Gastroesophageal sphincter (tissue), 4 donors: ENCODE measurements around the gene MGME1. TPM values are rescaled to one million over a fixed set of nuclear protein-coding genes. Genes with fewer than 3 reads are reported as not detected.

Source experiments
- ATAC-seq: fragments of 150-250 bp; one replicate; pipeline ENCODE4 v1.9.1; 2016; ENCODE audit warnings: mild to moderate bottlenecking, moderate library complexity
- H3K27ac ChIP-seq, 4 donors: fragments of 200-600 bp; sonication (generic) in 3 of 4; 1 replicate in 3 of 4; 2 replicates in 1 of 4; pipeline ENCODE4 v1.5.1; 2016 to 2019
- H3K27me3 ChIP-seq: fragments of 200-600 bp; sonication (generic); one replicate; pipeline ENCODE4 v1.5.1; 2019
- H3K36me3 ChIP-seq, 2 donors: fragments of 200-600 bp; sonication (generic); one replicate each; pipeline ENCODE4 v1.5.1; 2019; ENCODE audit warnings: control low read depth in 1 of 2
- H3K4me1 ChIP-seq, 3 donors: fragments of 200-600 bp; sonication (generic); 1 replicate in 2 of 3; 2 replicates in 1 of 3; pipeline ENCODE4 v1.5.1; 2016 to 2019; ENCODE audit warnings: control low read depth in 2 of 3
- H3K4me3 ChIP-seq, 2 donors: fragments of 200-600 bp; sonication (generic); one replicate each; pipeline ENCODE4 v1.5.1; 2019; ENCODE audit warnings: mild to moderate bottlenecking in 1 of 2, moderate library complexity in 1 of 2
- H3K9me3 ChIP-seq, 3 donors: fragments of 200-600 bp; sonication (generic); one replicate each; pipeline ENCODE4 v1.5.1; 2017 to 2019; ENCODE audit warnings: control low read depth in 2 of 3
- EP300 ChIP-seq: sonication (generic); formaldehyde crosslinking; IDR thresholded peaks from one replicate; pipeline ENCODE4 v1.6.1; 2017; ENCODE audit warnings: antibody characterized with exemption, mild to moderate bottlenecking
- POLR2A ChIP-seq, 2 donors: fragments of 450-650 bp; IDR thresholded peaks; one replicate each; pipeline ENCODE4 v1.6.1; 2017; ENCODE audit warnings: antibody characterized with exemption in 2 of 2, mild to moderate bottlenecking in 2 of 2, moderate library complexity in 1 of 2
- POLR2AphosphoS5 ChIP-seq: sonication (generic); formaldehyde crosslinking; IDR thresholded peaks from one replicate; pipeline ENCODE4 v1.6.1; 2017; ENCODE audit warnings: antibody characterized with exemption
- WGBS, 2 donors: methylation state at CpG; one replicate each; pipeline ENCODE4 v1.1.5; 2018; ENCODE audit warnings: low coverage in 1 of 2; 5-methylcytosine and 5-hydroxymethylcytosine counted together
- total RNA-seq, 4 donors: library from RNA; depleted of rRNA; stranded (reverse); fragments of >200 nt; gene quantifications; one replicate each; pipeline ENCODE4 v1.1.0, GENCODE V29; 2016
- TF ChIP-seq, protein P1 (sequence below), 4 experiments: fragments of 200-600 bp in 2 of 4; fragments of 450-650 bp in 2 of 4; sonication (generic) in 1 of 4; IDR thresholded peaks; one replicate each; pipeline ENCODE4 v1.5.1; 2017 to 2019; ENCODE audit warnings: antibody characterized with exemption in 4 of 4, mild to moderate bottlenecking in 2 of 4, moderate library complexity in 2 of 4

The MGME1 gene
- total RNA-seq, 4 donors from 2014 or later = 6.3 to 13.5 (median 9.9) TPM

GRCh38 chr20:17995967-17996819 lies 27.4 kb downstream of the MGME1 start:
- no peak overlapping the region for H3K4me3 ChIP-seq
- TF ChIP-seq POLR2AphosphoS5 = peak; percentile 71
- TF ChIP-seq, protein P1, sequence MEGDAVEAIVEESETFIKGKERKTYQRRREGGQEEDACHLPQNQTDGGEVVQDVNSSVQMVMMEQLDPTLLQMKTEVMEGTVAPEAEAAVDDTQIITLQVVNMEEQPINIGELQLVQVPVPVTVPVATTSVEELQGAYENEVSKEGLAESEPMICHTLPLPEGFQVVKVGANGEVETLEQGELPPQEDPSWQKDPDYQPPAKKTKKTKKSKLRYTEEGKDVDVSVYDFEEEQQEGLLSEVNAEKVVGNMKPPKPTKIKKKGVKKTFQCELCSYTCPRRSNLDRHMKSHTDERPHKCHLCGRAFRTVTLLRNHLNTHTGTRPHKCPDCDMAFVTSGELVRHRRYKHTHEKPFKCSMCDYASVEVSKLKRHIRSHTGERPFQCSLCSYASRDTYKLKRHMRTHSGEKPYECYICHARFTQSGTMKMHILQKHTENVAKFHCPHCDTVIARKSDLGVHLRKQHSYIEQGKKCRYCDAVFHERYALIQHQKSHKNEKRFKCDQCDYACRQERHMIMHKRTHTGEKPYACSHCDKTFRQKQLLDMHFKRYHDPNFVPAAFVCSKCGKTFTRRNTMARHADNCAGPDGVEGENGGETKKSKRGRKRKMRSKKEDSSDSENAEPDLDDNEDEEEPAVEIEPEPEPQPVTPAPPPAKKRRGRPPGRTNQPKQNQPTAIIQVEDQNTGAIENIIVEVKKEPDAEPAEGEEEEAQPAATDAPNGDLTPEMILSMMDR (IDR thresholded peaks at IDR 0.05) = peak; percentile 92 to 100 (median 96)
- TF ChIP-seq POLR2A (IDR thresholded peaks at IDR 0.05) = no peak
- no peak for TF ChIP-seq EP300
- no peaks in the 10 kb centered on the region for H3K9me3 ChIP-seq
- ATAC-seq = peak; percentile 57
- H3K27ac ChIP-seq = no peak overlapping the region
- peaks cover 0 to 15% (median 0%) of the 10 kb centered on the region in 3 donors for H3K4me1 ChIP-seq
- 11% methylated on average over 12 to 13 of the region's 16 CpGs for WGBS, 2 donors
- no peaks in the 10 kb centered on the region for H3K27me3 ChIP-seq
- no peaks in the 10 kb centered on the region for H3K36me3 ChIP-seq

GRCh38 chr20:17998446-17998845 lies 29.6 kb downstream of the MGME1 start:
- ATAC-seq = no peak
- no peaks in the 10 kb centered on the region for H3K9me3 ChIP-seq
- no peak for TF ChIP-seq EP300
- no peak for TF ChIP-seq POLR2A (IDR thresholded peaks at IDR 0.05)
- TF ChIP-seq, protein P1 (IDR thresholded peaks at IDR 0.05) = no peak
- no peak for TF ChIP-seq POLR2AphosphoS5
- H3K27ac ChIP-seq = no peak overlapping the region
- no peaks in the 10 kb centered on the region for H3K36me3 ChIP-seq
- H3K4me1 ChIP-seq = peaks cover 0 to 24% (median 0%) of the 10 kb centered on the region in 3 donors
- no peaks in the 10 kb centered on the region for H3K27me3 ChIP-seq
- no peak overlapping the region for H3K4me3 ChIP-seq
- 71 to 92% methylated on average over 1 to 4 of the region's 5 CpGs for WGBS, 2 donors

GRCh38 chr20:17999566-17999965 lies 30.7 kb downstream of the MGME1 start:
- no peak overlapping the region for H3K27ac ChIP-seq
- peaks cover 0 to 30% (median 0%) of the 10 kb centered on the region in 3 donors for H3K4me1 ChIP-seq
- H3K36me3 ChIP-seq = no peaks in the 10 kb centered on the region
- H3K4me3 ChIP-seq = no peak overlapping the region
- H3K27me3 ChIP-seq = no peaks in the 10 kb centered on the region
- TF ChIP-seq, protein P1 (IDR thresholded peaks at IDR 0.05) = no peak
- TF ChIP-seq EP300 = no peak
- TF ChIP-seq POLR2A (IDR thresholded peaks at IDR 0.05) = no peak
- TF ChIP-seq POLR2AphosphoS5 = no peak
- no peaks in the 10 kb centered on the region for H3K9me3 ChIP-seq
- whole genome bisulfite sequencing, 2 donors = 81 to 91% methylated on average over 4 of the region's 4 CpGs
- no peak for ATAC-seq

GRCh38 chr20:18001131-18001921 lies 32.5 kb downstream of the MGME1 start:
- Histone ChIP-seq H3K27me3 (no peaks in the 10 kb centered on the region), H3K4me1 (peaks cover 0 to 39% (median 0%) of the 10 kb centered on the region in 3 donors), H3K9me3 (no peaks in the 10 kb centered on the region), H3K36me3 (no peaks in the 10 kb centered on the region), H3K4me3 (no peak overlapping the region), H3K27ac (peak overlapping the region in 3 of 4 donors; percentile 57 to 84 (median 61))
- peak; percentile 55 for TF ChIP-seq POLR2AphosphoS5
- TF ChIP-seq EP300 = no peak
- TF ChIP-seq, protein P1 (IDR thresholded peaks at IDR 0.05) = no peak
- TF ChIP-seq POLR2A (IDR thresholded peaks at IDR 0.05) = no peak
- 65 to 90% methylated on average over 4 to 5 of the region's 10 CpGs for WGBS, 2 donors
- peak; percentile 93 for ATAC-seq
